Loucy (cell line): ENCODE results near the gene FAM193B.

ENCODE experiments used
- H2AFZ ChIP-seq: fragments of 200-600 bp; sonication (generic); 2 replicates; pipeline ENCODE4 v1.6.0; 2016; ENCODE audit warnings: antibody characterized with exemption, mild to moderate bottlenecking, low read length, moderate library complexity
- H3F3A ChIP-seq: fragments of 200-600 bp; 2 replicates; pipeline ENCODE4 v1.6.0; 2016; ENCODE audit warnings: antibody characterized with exemption, low read depth, mild to moderate bottlenecking
- H3K27me3 ChIP-seq: fragments of 200-600 bp; sonication (generic); 2 replicates; pipeline ENCODE4 v1.6.1; 2014; ENCODE audit warnings: low read length, mild to moderate bottlenecking; ENCODE audit not compliant: insufficient read depth, poor library complexity, severe bottlenecking
- H3K36me3 ChIP-seq: fragments of 200-600 bp; sonication (generic); 2 replicates; pipeline ENCODE4 v1.6.1; 2016; ENCODE audit warnings: low read length; ENCODE audit not compliant: insufficient read depth
- H3K4me1 ChIP-seq: fragments of 200-600 bp; sonication (generic); 2 replicates; pipeline ENCODE4 v1.5.1; 2014; ENCODE audit warnings: low read length, mild to moderate bottlenecking; ENCODE audit not compliant: insufficient read depth, poor library complexity, severe bottlenecking
- H3K4me2 ChIP-seq: fragments of 200-600 bp; sonication (generic); 2 replicates; pipeline ENCODE4 v1.6.0; 2014; ENCODE audit warnings: antibody characterized with exemption, low read length, low read depth, mild to moderate bottlenecking; ENCODE audit not compliant: poor library complexity, severe bottlenecking
- H3K4me3 ChIP-seq: fragments of 200-600 bp; sonication (generic); 2 replicates; pipeline ENCODE4 v1.5.1; 2014; ENCODE audit warnings: low read length, mild to moderate bottlenecking, mixed read lengths; ENCODE audit not compliant: poor library complexity, severe bottlenecking
- H3K79me2 ChIP-seq: fragments of 200-600 bp; sonication (generic); 2 replicates; pipeline ENCODE4 v1.6.1; 2014; ENCODE audit warnings: low read length; ENCODE audit not compliant: insufficient read depth
- H3K9ac ChIP-seq: fragments of 200-600 bp; sonication (generic); 2 replicates; pipeline ENCODE4 v1.6.0; 2014; ENCODE audit warnings: mild to moderate bottlenecking, low read depth, low read length, moderate library complexity; ENCODE audit not compliant: poor library complexity, severe bottlenecking
- H3K9me2 ChIP-seq: fragments of 200-600 bp; sonication (generic); replicated peaks from 2 replicates; pipeline ENCODE4 v1.6.1; 2016; ENCODE audit warnings: low read depth, low read length, mixed read lengths
- H3K9me3 ChIP-seq: fragments of 200-600 bp; sonication (generic); 2 replicates; pipeline ENCODE4 v1.6.1; 2014; ENCODE audit warnings: mild to moderate bottlenecking, antibody characterized with exemption, low read length, low read depth; ENCODE audit not compliant: insufficient read depth
- H4K20me1 ChIP-seq: fragments of 200-600 bp; sonication (generic); 2 replicates; pipeline ENCODE4 v1.6.0; 2014; ENCODE audit warnings: antibody characterized with exemption, low read length, mild to moderate bottlenecking; ENCODE audit not compliant: insufficient read depth, poor library complexity, severe bottlenecking
- EZH2phosphoT487 ChIP-seq: fragments of 200-600 bp; IDR thresholded peaks from 2 replicates; pipeline ENCODE4 v1.6.1; 2018; ENCODE audit warnings: antibody characterized with exemption, mild to moderate bottlenecking, moderate library complexity, borderline replicate concordance
- TF ChIP-seq, protein P1 (sequence below): fragments of 200-600 bp; sonication (generic); conservative IDR thresholded peaks from 2 replicates; pipeline ENCODE4 v1.5.1; 2014; ENCODE audit warnings: mild to moderate bottlenecking, antibody characterized with exemption, low read length

FAM193B gene

GRCh38 chr5:177479774-177480173 lies 74.6 kb downstream of the FAM193B start:
- Histone ChIP-seq H3K9ac (no peak overlapping the region), H3K4me2 (no peak overlapping the region), H3F3A (no peaks in the 10 kb centered on the region)

DNA sequence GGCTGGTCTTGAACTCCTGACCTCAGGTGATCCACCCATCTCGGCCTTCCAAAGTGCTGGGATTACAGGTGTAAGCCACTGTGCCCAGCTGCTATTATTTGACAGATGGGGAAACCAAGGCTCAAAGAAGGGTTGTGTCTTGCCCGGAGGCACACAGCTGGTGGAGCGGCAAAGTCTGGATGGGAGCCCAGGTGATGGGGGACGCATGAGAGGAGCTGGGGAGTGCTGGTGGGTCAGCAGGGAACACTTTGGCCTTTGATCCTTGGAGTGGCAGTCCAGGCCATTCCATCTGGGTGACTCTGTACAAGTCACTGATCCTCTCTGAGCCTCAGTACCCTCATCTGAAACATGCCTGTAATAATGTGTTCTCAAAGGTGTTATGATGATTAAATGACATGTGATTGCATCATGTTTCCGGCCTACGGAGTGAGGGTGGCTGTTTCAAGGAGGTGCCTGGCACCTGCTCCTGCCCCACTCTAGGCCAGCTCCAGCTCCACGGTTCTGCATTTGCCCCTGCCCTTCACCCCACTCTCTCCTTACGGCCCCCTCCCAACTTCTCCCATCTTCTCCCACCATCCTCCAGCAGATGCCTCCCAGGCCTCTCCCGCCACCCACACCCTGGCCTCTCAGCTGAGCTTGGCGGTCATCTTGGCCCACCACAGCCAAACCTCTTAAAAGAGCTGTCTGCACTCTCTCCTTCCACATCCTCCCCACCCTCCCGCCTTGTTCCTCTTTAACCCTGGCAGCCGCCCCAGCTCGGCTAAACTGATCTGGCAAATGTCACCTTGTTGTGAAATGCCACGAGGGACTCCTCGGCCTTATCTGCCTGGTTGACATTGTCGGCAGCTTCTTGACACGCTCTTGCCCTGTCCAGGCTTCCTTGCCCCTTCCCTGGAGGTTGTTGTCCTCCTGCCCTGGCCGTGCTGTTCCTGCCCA lies 75.4 kb downstream of the FAM193B start:
- Histone ChIP-seq H3K4me3 (no peak overlapping the region), H4K20me1 (no peaks in the 10 kb centered on the region), H2AFZ (no peak overlapping the region), H3K4me1 (no peaks in the 10 kb centered on the region), H3K9me2 (no peaks in the 10 kb centered on the region), H3K36me3 (no peaks in the 10 kb centered on the region), H3K9ac (no peak overlapping the region), H3F3A (no peaks in the 10 kb centered on the region), H3K27me3 (no peaks in the 10 kb centered on the region), H3K9me3 (no peaks in the 10 kb centered on the region), H3K4me2 (no peak overlapping the region), H3K79me2 (no peaks in the 10 kb centered on the region)
- TF ChIP-seq, protein P1, sequence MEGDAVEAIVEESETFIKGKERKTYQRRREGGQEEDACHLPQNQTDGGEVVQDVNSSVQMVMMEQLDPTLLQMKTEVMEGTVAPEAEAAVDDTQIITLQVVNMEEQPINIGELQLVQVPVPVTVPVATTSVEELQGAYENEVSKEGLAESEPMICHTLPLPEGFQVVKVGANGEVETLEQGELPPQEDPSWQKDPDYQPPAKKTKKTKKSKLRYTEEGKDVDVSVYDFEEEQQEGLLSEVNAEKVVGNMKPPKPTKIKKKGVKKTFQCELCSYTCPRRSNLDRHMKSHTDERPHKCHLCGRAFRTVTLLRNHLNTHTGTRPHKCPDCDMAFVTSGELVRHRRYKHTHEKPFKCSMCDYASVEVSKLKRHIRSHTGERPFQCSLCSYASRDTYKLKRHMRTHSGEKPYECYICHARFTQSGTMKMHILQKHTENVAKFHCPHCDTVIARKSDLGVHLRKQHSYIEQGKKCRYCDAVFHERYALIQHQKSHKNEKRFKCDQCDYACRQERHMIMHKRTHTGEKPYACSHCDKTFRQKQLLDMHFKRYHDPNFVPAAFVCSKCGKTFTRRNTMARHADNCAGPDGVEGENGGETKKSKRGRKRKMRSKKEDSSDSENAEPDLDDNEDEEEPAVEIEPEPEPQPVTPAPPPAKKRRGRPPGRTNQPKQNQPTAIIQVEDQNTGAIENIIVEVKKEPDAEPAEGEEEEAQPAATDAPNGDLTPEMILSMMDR: no peak
- no peak for TF ChIP-seq EZH2phosphoT487

More at GRCh38 chr5:177479774-177480173, 74.6 kb downstream of the FAM193B start:
- TF ChIP-seq EZH2phosphoT487: no peak
- TF ChIP-seq, protein P1: no peak
- Histone ChIP-seq H3K4me3 (no peak overlapping the region), H3K27me3 (no peaks in the 10 kb centered on the region), H3K79me2 (no peaks in the 10 kb centered on the region), H3K4me1 (no peaks in the 10 kb centered on the region), H3K9me3 (no peaks in the 10 kb centered on the region), H3K9me2 (no peaks in the 10 kb centered on the region), H3K36me3 (no peaks in the 10 kb centered on the region), H2AFZ (no peak overlapping the region), H4K20me1 (no peaks in the 10 kb centered on the region)

DNA sequence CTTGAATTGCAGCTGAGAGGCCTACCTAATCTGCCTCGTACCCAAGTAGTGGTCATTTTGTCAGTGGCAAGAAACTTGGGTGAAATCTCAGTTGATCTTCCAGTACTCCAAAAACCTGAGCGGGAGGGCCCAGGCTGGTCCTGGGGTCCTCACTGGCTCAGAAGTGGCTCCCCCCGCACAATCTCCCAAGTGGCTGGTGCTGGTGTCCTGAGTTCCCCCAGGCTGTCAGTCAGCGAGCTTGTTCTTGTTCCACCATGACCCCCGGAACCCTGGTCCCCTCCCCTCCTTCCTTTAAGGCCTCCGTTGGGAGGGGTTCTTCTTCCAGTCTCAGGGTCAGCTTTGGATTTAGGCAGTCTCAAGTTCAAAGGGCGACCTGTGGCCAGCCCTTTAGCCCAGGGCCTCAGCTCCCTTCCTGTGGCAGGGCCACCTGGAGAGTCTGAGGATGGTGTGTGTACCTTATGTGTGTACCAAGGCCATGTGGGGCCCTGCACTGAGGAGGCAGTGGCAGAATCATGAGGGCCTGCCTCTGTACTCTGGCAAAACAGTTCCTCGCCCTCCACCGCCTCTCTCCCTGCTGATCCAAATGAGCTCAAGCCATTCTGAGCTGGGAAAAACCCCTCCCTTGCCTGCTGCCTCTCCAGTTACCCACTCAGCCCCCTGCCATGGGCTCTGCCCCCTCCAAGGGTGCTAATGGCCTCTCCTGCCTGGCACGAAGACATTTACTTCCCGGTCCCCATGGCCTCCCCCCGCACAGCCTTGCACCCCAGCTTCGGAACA lies 76.5 kb downstream of the FAM193B start:
- Histone ChIP-seq H3K9me2 (no peaks in the 10 kb centered on the region), H3K4me2 (no peak overlapping the region), H3K9ac (no peak overlapping the region), H2AFZ (no peak overlapping the region), H3F3A (no peaks in the 10 kb centered on the region), H3K4me1 (no peaks in the 10 kb centered on the region), H4K20me1 (no peaks in the 10 kb centered on the region), H3K9me3 (no peaks in the 10 kb centered on the region), H3K79me2 (peaks cover 1% of the 10 kb centered on the region; the same call in 1 of the 2 replicates), H3K4me3 (no peak overlapping the region), H3K36me3 (no peaks in the 10 kb centered on the region), H3K27me3 (no peaks in the 10 kb centered on the region)
- TF ChIP-seq, protein P1: no peak
- no peak for TF ChIP-seq EZH2phosphoT487
